Small intestine (tissue), 7 donors: ENCODE results near the gene SLIT3. TPM values are rescaled to one million over a fixed set of nuclear protein-coding genes. Genes with fewer than 3 reads are reported as not detected.

Source experiments
- DNase-seq, 2 donors: peaks; one replicate each; pipeline versions ENCODE4 v3.0.0 to v3.0.0-alpha.2; 2013
- FAIRE-seq: peaks from 2 replicates; lab custom pipeline; 2012; peaks lifted over from hg19 to GRCh38; lab: Jason Lieb, UNC
- H3K27ac ChIP-seq, 3 donors: one replicate each; pipeline ENCODE4 v1.5.1; 2013; ENCODE audit warnings: low read length in 2 of 3, mild to moderate bottlenecking in 2 of 3, control low read depth in 1 of 3, inconsistent platforms in 1 of 3, low read depth in 1 of 3, moderate library complexity in 1 of 3
- H3K27me3 ChIP-seq, 3 donors: one replicate each; pipeline ENCODE4 v1.6.1; 2013; ENCODE audit warnings: low read length in 3 of 3, inconsistent platforms in 1 of 3; ENCODE audit not compliant: control insufficient read depth in 3 of 3, insufficient read depth in 3 of 3
- H3K36me3 ChIP-seq, 3 donors: one replicate each; pipeline ENCODE4 v1.6.1; 2013; ENCODE audit warnings: low read length in 3 of 3, inconsistent platforms in 1 of 3, low read depth in 1 of 3, mild to moderate bottlenecking in 1 of 3, moderate library complexity in 1 of 3; ENCODE audit not compliant: control insufficient read depth in 3 of 3, insufficient read depth in 2 of 3
- H3K4me1 ChIP-seq, 3 donors: one replicate each; pipeline ENCODE4 v1.6.1; 2013; ENCODE audit warnings: low read length in 2 of 3, inconsistent platforms in 1 of 3, low read depth in 1 of 3, mild to moderate bottlenecking in 1 of 3, moderate library complexity in 1 of 3; ENCODE audit not compliant: control insufficient read depth in 3 of 3, insufficient read depth in 2 of 3
- H3K4me3 ChIP-seq, 3 donors: one replicate each; pipeline ENCODE4 v1.5.1; 2013; ENCODE audit warnings: low read length in 3 of 3, control low read depth in 1 of 3, inconsistent platforms in 1 of 3, low read depth in 1 of 3, mild to moderate bottlenecking in 1 of 3, moderate library complexity in 1 of 3
- H3K9me3 ChIP-seq, 2 donors: one replicate each; pipeline ENCODE4 v1.6.1; 2013; ENCODE audit warnings: low read depth in 1 of 2, low read length in 1 of 2; ENCODE audit not compliant: control insufficient read depth in 2 of 2, insufficient read depth in 1 of 2
- WGBS, 3 donors: extraction: QIAGEN DNeasy Blood & Tissue Kit; methylation state at CpG; one replicate each; pipeline ENCODE4 v1.1.7; 2013; 5-methylcytosine and 5-hydroxymethylcytosine counted together
- polyA plus RNA-seq, 4 donors: library from polyadenylated mRNA; stranded (reverse) in 3 of 4; unstranded in 1 of 4; fragments of 200-250 nt in 3 of 4; fragments of 120-200 nt in 1 of 4; gene quantifications; one replicate each; pipeline versions ENCODE4 v1.2.1 to v1.2.3, GENCODE V29; 2013
- donor health status: healthy with polysubstance abuse.
- donor health status: control.
- donor health status: control.
- donor health status: Bipolar disorder and iron deficiency.
- donor health status: healthy.

SLIT3 gene
- polyA plus RNA-seq, 4 donors = 0.27 to 5.5 (median 5.3) TPM; not detected in 1

- H3K4me3 ChIP-seq = no peak overlapping the region
- no peaks in the 10 kb centered on the region for H3K27me3 ChIP-seq
- H3K9me3 ChIP-seq = peaks cover 0 to 5% of the 10 kb centered on the region in 2 donors
- H3K27ac ChIP-seq = no peak overlapping the region
- DNase-seq (no peak), FAIRE-seq (no peak)
- no peaks in the 10 kb centered on the region for H3K36me3 ChIP-seq
- H3K4me1 ChIP-seq = peaks cover 0 to 2% (median 0%) of the 10 kb centered on the region in 3 donors
- WGBS, 3 donors = 57 to 72% (median 67%) methylated on average over 11 of the region's 11 CpGs
These were observed 14.2 kb downstream of the SLIT3 start for GRCh38 chr5:169286572-169287300.

DNA sequence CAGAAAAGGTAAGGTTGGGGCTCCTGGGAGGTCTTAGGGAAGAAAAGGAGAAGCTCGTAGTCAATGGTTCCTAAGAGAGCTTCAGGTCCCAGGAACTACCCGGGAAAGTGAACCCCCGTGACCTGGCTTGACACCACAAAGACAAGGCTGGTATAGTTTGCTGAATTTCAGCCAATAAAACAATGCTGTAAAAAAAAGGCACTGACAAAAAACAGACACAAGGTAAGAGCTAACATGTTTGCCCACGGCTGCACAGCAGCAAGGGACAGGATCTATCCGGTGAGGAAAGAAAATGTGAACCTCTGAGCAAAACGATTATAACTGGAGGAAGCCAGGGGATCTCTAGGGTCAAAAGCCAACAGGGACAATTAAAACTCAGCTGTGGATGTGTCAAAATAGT is 17.1 kb downstream of the SLIT3 start:
- Histone ChIP-seq H3K27me3 (no peaks in the 10 kb centered on the region), H3K4me3 (no peak overlapping the region), H3K27ac (no peak overlapping the region), H3K9me3 (peaks cover 0 to 5% of the 10 kb centered on the region in 2 donors), H3K4me1 (peaks cover 0 to 2% (median 0%) of the 10 kb centered on the region in 3 donors), H3K36me3 (no peaks in the 10 kb centered on the region)
- WGBS, 3 donors = 72 to 82% (median 78%) methylated on average over 6 of the region's 6 CpGs
- DNase-seq (no peak), FAIRE-seq (no peak)

GRCh38 chr5:169281625-169282024 is 19.3 kb downstream of the SLIT3 start:
- DNase-seq = no peak
- no peak for FAIRE-seq
- 45 to 69% (median 57%) methylated on average over 1 of the region's 1 CpG for WGBS, 3 donors
- Histone ChIP-seq H3K27me3 (no peaks in the 10 kb centered on the region), H3K4me1 (no peaks in the 10 kb centered on the region), H3K27ac (no peak overlapping the region), H3K36me3 (no peaks in the 10 kb centered on the region), H3K4me3 (no peak overlapping the region), H3K9me3 (peaks cover 0 to 5% of the 10 kb centered on the region in 2 donors)

DNA sequence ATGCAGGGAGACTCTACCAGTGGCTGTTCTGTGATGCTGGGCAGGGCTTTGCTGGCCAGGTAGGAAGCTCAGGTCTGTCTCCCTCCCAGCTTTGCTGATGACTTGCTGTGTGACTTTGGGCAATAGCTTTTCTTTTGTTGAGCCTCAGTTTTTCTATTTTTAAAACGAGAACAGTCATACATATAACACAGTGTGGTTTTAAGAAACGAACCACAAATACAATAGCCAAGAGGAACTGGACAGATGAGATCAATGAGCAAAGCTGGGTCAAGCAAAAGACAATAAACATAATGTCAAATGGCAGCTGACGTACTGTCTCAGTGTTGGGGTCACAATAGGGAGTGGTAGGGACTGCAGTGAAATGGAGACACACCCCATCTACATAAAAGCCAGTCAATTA is 20.2 kb downstream of the SLIT3 start:
- Histone ChIP-seq H3K27me3 (no peaks in the 10 kb centered on the region), H3K9me3 (peaks cover 0 to 5% of the 10 kb centered on the region in 2 donors), H3K4me1 (no peaks in the 10 kb centered on the region), H3K27ac (no peak overlapping the region), H3K4me3 (no peak overlapping the region), H3K36me3 (no peaks in the 10 kb centered on the region)
- WGBS, 3 donors = 49 to 56% (median 53%) methylated on average over 3 of the region's 3 CpGs
- DNase-seq (no peak), FAIRE-seq (no peak)

- Histone ChIP-seq H3K36me3 (no peaks in the 10 kb centered on the region), H3K27me3 (no peaks in the 10 kb centered on the region), H3K27ac (no peak overlapping the region), H3K4me3 (no peak overlapping the region), H3K9me3 (peaks cover 0 to under 1% of the 10 kb centered on the region in 2 donors), H3K4me1 (no peaks in the 10 kb centered on the region)
- WGBS, 3 donors = 57 to 77% (median 72%) methylated on average over 4 of the region's 4 CpGs
- no peak for FAIRE-seq
- DNase-seq = no peak
These were observed 20.7 kb downstream of the SLIT3 start for GRCh38 chr5:169280286-169280685.

DNA sequence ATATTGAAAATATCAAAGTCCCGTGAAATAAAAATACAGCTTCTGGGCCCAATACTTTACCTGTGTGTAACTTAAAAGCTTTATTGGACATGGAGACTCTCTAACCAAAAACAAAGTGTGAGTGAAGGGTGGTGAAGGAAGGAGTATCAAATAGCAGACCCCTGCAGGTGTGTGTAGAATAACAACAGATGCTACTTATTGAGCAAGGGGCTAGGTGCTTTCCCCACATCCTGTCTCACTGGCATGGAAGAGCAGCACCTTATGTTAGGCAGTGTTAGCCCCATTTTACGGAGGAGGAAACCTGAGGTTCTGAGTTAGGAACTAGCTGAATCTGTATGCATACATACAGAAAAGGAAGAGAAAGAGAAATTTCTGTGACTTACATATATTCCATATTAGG is 21.8 kb downstream of the SLIT3 start:
- DNase-seq = no peak
- H3K27me3 ChIP-seq = no peaks in the 10 kb centered on the region

GRCh38 chr5:169273881-169274280 is 27.1 kb downstream of the SLIT3 start:
- Histone ChIP-seq H3K4me3 (no peak overlapping the region), H3K4me1 (no peaks in the 10 kb centered on the region), H3K27me3 (no peaks in the 10 kb centered on the region), H3K27ac (no peak overlapping the region), H3K36me3 (no peaks in the 10 kb centered on the region), H3K9me3 (no peaks in the 10 kb centered on the region)
- no peak for FAIRE-seq
- no peak for DNase-seq
- WGBS, 3 donors = 73 to 85% (median 83%) methylated on average over 2 of the region's 2 CpGs

More for the DNA sequence above, 21.8 kb downstream of the SLIT3 start:
- no peaks in the 10 kb centered on the region for H3K4me1 ChIP-seq
- H3K27ac ChIP-seq = no peak overlapping the region
- FAIRE-seq = no peak
- H3K9me3 ChIP-seq = no peaks in the 10 kb centered on the region
- 92 to 97% (median 94%) methylated on average over 2 of the region's 2 CpGs for WGBS, 3 donors
- H3K36me3 ChIP-seq = no peaks in the 10 kb centered on the region
- H3K4me3 ChIP-seq = no peak overlapping the region

DNA sequence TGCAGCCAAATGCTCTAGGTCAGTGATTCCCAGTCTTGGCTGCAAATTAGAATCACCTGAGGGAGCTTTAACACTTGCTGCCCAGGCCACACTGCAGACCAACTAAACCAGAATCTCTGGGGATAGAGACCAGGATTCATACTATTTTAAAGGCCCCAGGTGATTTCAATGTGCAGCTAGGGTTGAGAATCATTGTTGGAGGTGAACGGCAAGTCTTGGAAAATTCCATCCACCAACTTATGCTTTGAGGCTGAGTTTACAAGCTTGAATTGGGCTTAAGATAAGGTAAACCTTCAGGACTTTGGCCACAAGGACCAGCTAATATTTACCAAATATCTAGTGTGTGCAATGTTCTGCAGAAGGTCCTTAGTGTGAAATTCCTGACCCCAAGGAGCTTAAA is 27.5 kb downstream of the SLIT3 start:
- Histone ChIP-seq H3K4me3 (no peak overlapping the region), H3K27me3 (no peaks in the 10 kb centered on the region), H3K27ac (no peak overlapping the region), H3K36me3 (no peaks in the 10 kb centered on the region), H3K9me3 (no peaks in the 10 kb centered on the region), H3K4me1 (no peaks in the 10 kb centered on the region)
- DNase-seq (no peak), FAIRE-seq (no peak)
- WGBS, 3 donors = 35 to 76% (median 45%) methylated on average over 1 of the region's 1 CpG
